Measurements from ENCODE around the gene ARHGEF3.
A peak's percentile ranks its signal among the peaks of the same experiment; 100 is the strongest.

Gene ARHGEF3

GRCh38 chr3:56780936-56781335 lies 20.8 kb downstream of the ARHGEF3 start:
- no peak for DNase-seq (ENCODE audit: low read depth)
- no peak for TF ChIP-seq CTCF (conservative IDR thresholded peaks at IDR 0.05; ENCODE audit: low read length)
- H3K4me3 ChIP-seq (ENCODE audit: low read length): no peak overlapping the region

GRCh38 chr3:56778893-56779292 lies 22.9 kb downstream of the ARHGEF3 start:
- H3K4me3 ChIP-seq (ENCODE audit: low read length): no peak overlapping the region
- no peak for TF ChIP-seq CTCF (conservative IDR thresholded peaks at IDR 0.05; ENCODE audit: low read length)
- no peak for DNase-seq (ENCODE audit: low read depth)

- TF ChIP-seq CTCF (conservative IDR thresholded peaks at IDR 0.05; ENCODE audit: low read length): no peak
- DNase-seq (ENCODE audit: low read depth): no peak
- H3K4me3 ChIP-seq (ENCODE audit: low read length): no peak overlapping the region
Observed at GRCh38 chr3:56776556-56776950, 25.2 kb downstream of the ARHGEF3 start.

GRCh38 chr3:56775838-56776555 lies 25.8 kb downstream of the ARHGEF3 start:
- DNase-seq (ENCODE audit: low read depth): peak; percentile 37
- no peak for TF ChIP-seq CTCF (conservative IDR thresholded peaks at IDR 0.05; ENCODE audit: low read length)
- peak overlapping the region; percentile 21; the same call in 1 of the 2 replicates for H3K4me3 ChIP-seq (ENCODE audit: low read length)

- no peak for TF ChIP-seq CTCF (conservative IDR thresholded peaks at IDR 0.05; ENCODE audit: low read length)
- DNase-seq (ENCODE audit: low read depth): peak; percentile 53
- H3K4me3 ChIP-seq (ENCODE audit: low read length): peak overlapping the region; percentile 21; the same call in 1 of the 2 replicates
Observed at GRCh38 chr3:56775445-56775837, 26.3 kb downstream of the ARHGEF3 start.

- TF ChIP-seq CTCF (conservative IDR thresholded peaks at IDR 0.05; ENCODE audit: low read length): no peak
- no peak overlapping the region for H3K4me3 ChIP-seq (ENCODE audit: low read length)
- DNase-seq (ENCODE audit: low read depth): no peak
Observed at GRCh38 chr3:56773986-56774385, 27.8 kb downstream of the ARHGEF3 start.

Measured in AG10803 (cell line).